ENCODE results near the gene TBX5.

TBX5 gene

DNA sequence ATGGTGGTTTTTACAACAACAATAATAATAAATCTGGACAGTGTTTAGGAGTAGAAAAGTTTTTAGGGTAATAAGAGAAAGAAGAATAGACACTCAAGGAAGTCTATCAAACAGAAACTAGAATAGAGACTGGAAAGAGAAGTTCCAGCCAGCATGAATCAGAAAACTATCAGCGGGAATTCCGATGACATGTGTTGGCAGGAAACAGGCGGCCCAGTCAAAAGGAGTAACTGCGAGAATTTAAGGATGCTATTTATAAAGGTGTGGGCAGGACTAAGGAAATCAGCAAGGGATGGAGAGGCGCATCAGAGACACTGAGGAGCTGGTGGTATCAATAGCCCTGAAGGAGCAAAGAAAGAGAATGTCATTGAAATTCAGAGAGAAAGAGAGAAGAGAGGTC is 89.9 kb downstream of the TBX5 start:
- DNase-seq = no peak

DNA sequence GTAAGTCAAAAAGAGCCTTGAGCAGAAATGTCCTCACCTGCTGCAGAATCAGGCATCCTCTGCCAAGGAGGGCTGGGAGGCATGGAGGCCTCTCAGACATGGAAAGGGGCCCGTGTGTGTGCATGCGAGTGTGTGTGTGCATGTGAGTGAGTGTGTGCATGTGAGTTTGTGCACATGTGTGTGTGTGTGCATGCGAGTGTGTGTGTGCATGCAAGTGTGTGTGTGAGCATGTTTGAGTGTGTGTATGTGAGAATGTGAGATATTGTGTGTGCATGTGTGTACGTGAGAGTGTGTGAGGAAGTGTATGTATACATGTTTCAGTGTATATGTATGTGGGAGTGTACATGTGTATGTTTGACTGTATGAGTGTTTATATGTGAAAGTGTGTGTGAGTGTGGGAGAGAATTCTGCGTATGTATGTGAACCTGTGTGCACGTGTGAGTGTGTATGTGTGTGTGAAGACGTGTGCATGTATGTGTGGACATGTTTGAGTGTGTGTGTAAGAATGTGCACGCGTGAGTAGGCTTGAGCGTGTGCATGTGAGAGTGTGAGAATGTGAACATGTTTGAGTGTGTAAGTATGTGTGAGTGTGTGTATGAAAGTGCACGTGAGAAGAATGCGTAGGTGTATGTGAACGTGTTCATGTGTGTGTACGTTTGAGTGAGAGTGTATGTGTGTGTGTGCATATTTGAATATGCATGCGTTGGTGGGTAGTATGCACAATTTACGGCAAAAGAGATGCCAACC is 90.8 kb downstream of the TBX5 start:
- DNase-seq = no peak

DNA sequence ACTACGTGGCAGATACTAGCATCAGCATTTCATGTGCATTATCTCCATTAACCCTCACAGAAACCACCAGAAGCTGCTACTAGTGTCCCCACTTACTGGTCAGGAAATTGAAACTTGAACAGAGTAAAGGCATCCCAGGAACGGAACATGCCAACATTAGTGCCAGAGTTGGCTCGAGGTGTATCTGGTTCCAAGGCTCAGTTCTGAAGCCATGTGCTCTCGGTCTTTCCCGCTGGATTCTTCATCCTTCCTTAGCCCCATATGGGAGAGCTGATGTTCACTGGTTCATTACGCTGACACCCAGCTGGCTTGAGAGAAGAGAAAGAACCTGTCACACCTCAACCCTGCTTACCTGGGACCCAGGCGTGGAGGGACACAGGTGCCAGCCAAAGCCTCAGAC is 91.5 kb downstream of the TBX5 start:
- no peak for DNase-seq

DNA sequence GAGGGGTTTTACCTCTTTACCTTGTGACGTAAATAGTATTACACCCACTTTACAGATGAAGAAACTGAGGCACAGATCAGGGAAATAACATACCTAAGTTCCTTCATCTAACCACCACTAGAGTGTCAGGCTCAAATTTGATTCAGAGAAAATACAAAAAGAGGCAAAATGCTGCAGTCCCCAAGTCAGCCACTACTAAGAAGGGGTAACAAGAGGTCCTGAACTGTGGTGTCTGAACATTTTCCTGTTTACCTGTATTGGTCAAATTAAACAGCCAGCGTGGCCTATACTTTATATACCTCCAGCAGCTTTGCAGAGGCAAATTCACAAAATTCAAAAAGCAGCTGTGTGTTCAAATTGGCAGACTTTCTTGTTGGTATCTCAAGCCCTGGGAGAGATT is 92.0 kb downstream of the TBX5 start:
- no peak for DNase-seq

DNA sequence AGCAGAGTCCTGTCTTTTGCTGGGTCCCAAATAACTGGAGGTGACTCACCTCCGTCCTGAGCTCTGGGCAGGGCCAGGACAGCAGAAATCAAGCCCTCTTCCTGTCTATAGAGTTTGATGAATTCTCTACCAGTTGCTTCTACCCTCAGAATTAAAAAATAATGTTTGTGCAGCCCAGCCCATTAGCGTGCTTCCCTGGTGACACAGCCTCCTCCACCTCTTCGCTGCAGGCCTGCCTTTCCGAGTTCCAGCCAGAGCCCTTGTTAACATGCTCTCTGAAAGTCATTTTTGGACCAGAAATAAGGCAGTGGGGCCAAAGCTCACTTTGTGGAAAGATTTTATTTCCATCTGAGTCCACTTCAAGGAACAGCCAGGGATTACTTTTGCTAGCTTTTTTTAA is 94.0 kb downstream of the TBX5 start:
- no peak for DNase-seq

DNA sequence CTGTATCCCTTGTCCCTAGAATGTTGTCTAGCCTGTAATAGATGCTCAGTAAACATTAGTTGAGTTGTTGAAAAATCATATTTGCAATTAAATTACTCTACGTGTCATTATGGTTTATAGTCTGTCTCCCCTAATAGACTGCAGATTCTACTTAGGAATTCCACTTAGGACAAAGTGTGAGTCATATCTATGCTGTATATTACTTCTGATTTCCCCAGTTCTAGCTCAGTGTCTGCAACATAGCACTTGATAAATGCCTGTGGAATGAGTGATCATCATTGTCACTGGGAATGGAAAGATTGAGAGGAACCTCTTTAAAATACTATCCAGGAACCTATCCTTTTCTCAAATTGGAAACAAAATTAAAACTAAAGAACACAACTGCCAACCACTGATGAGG is 99.3 kb downstream of the TBX5 start:
- no peak for DNase-seq

DNA sequence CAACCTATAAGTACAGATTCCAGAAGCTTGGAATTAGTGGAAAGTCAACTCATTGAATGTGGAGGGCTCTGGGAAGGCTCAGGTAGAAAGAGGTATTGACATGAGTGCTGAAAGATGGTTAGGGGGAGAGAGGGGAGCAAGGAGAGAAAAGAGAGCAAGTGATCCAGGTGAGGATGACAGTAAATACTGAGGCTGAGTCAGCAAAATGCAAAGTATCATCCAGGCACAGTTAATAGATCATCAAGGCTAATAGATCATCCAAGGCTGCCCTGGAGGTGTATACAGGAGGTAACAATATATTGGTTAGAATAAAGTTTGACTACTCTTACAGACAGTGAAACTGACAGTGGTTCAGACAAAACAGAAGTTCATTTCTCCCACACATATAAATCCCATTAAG is 100.5 kb downstream of the TBX5 start:
- DNase-seq = no peak

All from NCI-H2227 treated with DMSO at 0.1 percent for 48 hours (cell line).